ENCODE results near the gene UBE2U.

DNA sequence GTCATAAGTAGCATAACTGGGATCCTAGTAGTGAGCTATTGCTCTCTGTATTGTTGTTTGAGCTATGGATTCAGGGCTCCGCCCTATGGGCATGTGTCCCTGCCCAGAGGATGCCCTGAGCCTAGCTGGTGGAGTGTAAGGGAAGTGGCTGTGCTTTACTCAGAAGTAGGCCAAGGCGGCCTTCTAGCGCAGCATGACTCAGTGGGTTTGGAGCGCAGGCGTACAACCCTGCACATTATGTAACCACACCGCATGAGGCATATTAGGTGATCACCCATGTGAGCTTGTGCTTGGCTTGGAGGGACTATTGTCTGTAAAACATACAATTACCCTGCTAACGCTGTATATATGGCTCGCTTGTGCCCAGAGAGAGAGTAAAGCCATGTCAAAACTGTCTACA, 11.1 kb upstream of the UBE2U start:
- TF ChIP-seq, protein P1, sequence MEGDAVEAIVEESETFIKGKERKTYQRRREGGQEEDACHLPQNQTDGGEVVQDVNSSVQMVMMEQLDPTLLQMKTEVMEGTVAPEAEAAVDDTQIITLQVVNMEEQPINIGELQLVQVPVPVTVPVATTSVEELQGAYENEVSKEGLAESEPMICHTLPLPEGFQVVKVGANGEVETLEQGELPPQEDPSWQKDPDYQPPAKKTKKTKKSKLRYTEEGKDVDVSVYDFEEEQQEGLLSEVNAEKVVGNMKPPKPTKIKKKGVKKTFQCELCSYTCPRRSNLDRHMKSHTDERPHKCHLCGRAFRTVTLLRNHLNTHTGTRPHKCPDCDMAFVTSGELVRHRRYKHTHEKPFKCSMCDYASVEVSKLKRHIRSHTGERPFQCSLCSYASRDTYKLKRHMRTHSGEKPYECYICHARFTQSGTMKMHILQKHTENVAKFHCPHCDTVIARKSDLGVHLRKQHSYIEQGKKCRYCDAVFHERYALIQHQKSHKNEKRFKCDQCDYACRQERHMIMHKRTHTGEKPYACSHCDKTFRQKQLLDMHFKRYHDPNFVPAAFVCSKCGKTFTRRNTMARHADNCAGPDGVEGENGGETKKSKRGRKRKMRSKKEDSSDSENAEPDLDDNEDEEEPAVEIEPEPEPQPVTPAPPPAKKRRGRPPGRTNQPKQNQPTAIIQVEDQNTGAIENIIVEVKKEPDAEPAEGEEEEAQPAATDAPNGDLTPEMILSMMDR (IDR thresholded peaks at IDR 0.05; ENCODE audit: low read length): no peak
- no peak for TF ChIP-seq EZH2 (IDR thresholded peaks at IDR 0.05; ENCODE audit: borderline replicate concordance, low read length)
